Measurements from ENCODE around the gene INSM1. TPM values are rescaled to one million over a fixed set of nuclear protein-coding genes. Genes with fewer than 3 reads are reported as not detected.

INSM1 gene
- total and polyA plus RNA-seq, 9 donors: 0.02 TPM; not detected in 8

- intact Hi-C loops (cut with DNase I): no loop called here
- peaks cover 5% of the 10 kb centered on the region for H3K27me3 ChIP-seq
These were observed 5.2 kb downstream of the INSM1 start for GRCh38 chr20:20373091-20373571.

DNA sequence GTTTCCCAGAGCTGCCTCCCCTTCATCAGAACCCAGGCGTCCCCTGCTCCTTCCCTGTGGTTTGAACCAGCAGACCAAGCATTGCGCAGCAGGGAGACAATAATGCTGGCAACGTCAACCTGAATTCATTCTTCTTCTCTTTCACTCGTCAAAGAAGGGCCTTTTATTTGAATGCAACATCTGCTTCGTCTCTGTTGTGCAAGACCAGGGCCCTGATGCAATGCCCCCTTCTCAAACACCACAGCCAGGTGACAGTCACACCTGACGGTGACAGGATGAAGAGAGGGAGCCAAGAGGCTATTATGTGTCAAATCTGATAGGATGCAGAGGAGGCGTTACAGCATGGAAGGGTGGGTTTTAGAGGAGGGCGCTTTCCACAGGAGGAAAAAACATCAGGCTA lies 8.0 kb downstream of the INSM1 start:
- Histone ChIP-seq H3K4me1 (ENCODE audit: insufficient read depth) (no peaks in the 10 kb centered on the region), H3K9me3 (peaks cover 0 to 3% of the 10 kb centered on the region in 2 donors), H3K27me3 (peaks cover under 1% of the 10 kb centered on the region), H3K4me3 (no peak overlapping the region), H3K27ac (no peak overlapping the region), H3K36me3 (no peaks in the 10 kb centered on the region)
- 49 to 57% (median 55%) methylated on average over 8 of the region's 8 CpGs for WGBS, 3 donors
- TF ChIP-seq EP300 (IDR thresholded peaks at IDR 0.05) (no peak), POLR2A (IDR thresholded peaks at IDR 0.05) (no peak)
- TF ChIP-seq, protein P1, sequence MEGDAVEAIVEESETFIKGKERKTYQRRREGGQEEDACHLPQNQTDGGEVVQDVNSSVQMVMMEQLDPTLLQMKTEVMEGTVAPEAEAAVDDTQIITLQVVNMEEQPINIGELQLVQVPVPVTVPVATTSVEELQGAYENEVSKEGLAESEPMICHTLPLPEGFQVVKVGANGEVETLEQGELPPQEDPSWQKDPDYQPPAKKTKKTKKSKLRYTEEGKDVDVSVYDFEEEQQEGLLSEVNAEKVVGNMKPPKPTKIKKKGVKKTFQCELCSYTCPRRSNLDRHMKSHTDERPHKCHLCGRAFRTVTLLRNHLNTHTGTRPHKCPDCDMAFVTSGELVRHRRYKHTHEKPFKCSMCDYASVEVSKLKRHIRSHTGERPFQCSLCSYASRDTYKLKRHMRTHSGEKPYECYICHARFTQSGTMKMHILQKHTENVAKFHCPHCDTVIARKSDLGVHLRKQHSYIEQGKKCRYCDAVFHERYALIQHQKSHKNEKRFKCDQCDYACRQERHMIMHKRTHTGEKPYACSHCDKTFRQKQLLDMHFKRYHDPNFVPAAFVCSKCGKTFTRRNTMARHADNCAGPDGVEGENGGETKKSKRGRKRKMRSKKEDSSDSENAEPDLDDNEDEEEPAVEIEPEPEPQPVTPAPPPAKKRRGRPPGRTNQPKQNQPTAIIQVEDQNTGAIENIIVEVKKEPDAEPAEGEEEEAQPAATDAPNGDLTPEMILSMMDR (IDR thresholded peaks at IDR 0.05): no peak
- DNase-seq: no peak
- intact Hi-C loops (cut with DNase I): no loop called here

More at GRCh38 chr20:20373091-20373571, 5.2 kb downstream of the INSM1 start:
- Histone ChIP-seq H3K4me1 (ENCODE audit: insufficient read depth) (peaks cover 9% of the 10 kb centered on the region), H3K36me3 (no peaks in the 10 kb centered on the region), H3K9me3 (no peaks in the 10 kb centered on the region), H3K27ac (no peak overlapping the region), H3K4me3 (no peak overlapping the region)
- 48 to 52% (median 52%) methylated on average over 17 of the region's 17 CpGs for WGBS, 3 donors
- DNase-seq: no peak
- no peak for TF ChIP-seq EP300 (IDR thresholded peaks at IDR 0.05)

DNA sequence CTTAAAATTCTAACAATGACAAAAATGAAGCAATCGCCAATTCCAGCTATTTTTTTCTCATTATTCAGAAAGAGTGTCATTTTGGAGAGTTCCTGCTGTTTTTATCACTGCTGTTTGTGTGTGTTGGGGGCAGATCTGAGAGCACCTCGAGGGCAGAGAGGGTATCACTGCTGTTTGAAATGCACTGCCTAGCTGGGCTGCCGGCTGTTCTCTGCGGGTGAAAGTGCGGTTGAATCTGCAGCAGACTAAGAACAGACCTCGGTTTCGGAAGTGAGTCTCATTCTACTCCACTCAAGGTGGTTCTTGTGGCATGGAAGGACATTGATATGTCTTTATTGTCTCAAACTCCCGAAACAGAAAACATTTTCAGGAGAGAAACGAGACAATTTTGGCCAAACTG lies 18.3 kb downstream of the INSM1 start:
- Histone ChIP-seq H3K27me3 (no peaks in the 10 kb centered on the region), H3K27ac (no peak overlapping the region), H3K36me3 (no peaks in the 10 kb centered on the region), H3K9me3 (no peaks in the 10 kb centered on the region), H3K4me1 (ENCODE audit: insufficient read depth) (no peaks in the 10 kb centered on the region), H3K4me3 (no peak overlapping the region)
- intact Hi-C loops (cut with DNase I): no loop called here
- TF ChIP-seq, protein P1 (IDR thresholded peaks at IDR 0.05): no peak
- TF ChIP-seq POLR2A (IDR thresholded peaks at IDR 0.05) (no peak), EP300 (IDR thresholded peaks at IDR 0.05) (no peak)
- 66 to 73% (median 68%) methylated on average over 9 of the region's 9 CpGs for WGBS, 3 donors
- DNase-seq: no peak

GRCh38 chr20:20390393-20390792 lies 22.5 kb downstream of the INSM1 start:
- no peaks in the 10 kb centered on the region for H3K27me3 ChIP-seq
- H3K4me3 ChIP-seq: no peak overlapping the region
- no peaks in the 10 kb centered on the region for H3K9me3 ChIP-seq
- H3K27ac ChIP-seq: no peak overlapping the region
- no peaks in the 10 kb centered on the region for H3K36me3 ChIP-seq
- WGBS, 3 donors: 94 to 97% (median 95%) methylated on average over 9 of the region's 9 CpGs
- H3K4me1 ChIP-seq (ENCODE audit: insufficient read depth): no peaks in the 10 kb centered on the region
- intact Hi-C loops (cut with DNase I): no loop called here
- TF ChIP-seq EP300 (IDR thresholded peaks at IDR 0.05) (no peak), POLR2A (IDR thresholded peaks at IDR 0.05) (no peak)
- TF ChIP-seq, protein P1 (IDR thresholded peaks at IDR 0.05): no peak
- DNase-seq: no peak

DNA sequence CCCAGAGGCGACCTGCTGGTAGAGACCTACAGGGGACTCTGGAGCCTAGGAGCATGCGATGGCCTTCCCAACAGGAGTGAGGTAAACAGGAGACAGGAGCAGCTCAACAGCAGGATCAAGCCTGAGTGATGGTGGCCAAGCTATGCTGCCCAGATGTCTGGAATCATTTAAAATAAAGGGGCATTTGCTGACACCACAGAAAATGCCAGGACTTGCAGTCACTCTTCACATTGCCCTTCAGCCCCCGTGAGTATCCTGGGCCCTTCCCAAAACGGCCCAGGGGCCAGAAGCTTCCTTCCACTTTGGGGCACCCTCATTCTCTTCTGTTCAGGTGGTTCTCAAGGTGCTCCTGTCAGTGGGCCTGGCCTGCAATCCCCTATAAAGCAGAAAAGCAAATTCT lies 23.2 kb downstream of the INSM1 start:
- Histone ChIP-seq H3K4me1 (ENCODE audit: insufficient read depth) (no peaks in the 10 kb centered on the region), H3K36me3 (no peaks in the 10 kb centered on the region), H3K27me3 (no peaks in the 10 kb centered on the region), H3K9me3 (no peaks in the 10 kb centered on the region), H3K4me3 (no peak overlapping the region), H3K27ac (no peak overlapping the region)
- DNase-seq: no peak
- 92 to 93% (median 93%) methylated on average over 4 of the region's 4 CpGs for WGBS, 3 donors
- intact Hi-C loops (cut with DNase I): no loop called here
- TF ChIP-seq EP300 (IDR thresholded peaks at IDR 0.05) (no peak), POLR2A (IDR thresholded peaks at IDR 0.05) (no peak)
- TF ChIP-seq, protein P1 (IDR thresholded peaks at IDR 0.05): no peak
